GM18505 (cell line): ENCODE results near the gene UNC119.

ENCODE experiments used
- ATAC-seq: cut with Tn5 transposase; IDR thresholded peaks from one replicate; pipeline ENCODE4 v1.9.1; 2021; ENCODE audit not compliant: unreplicated experiment
- POLR2A ChIP-seq: IDR thresholded peaks from 4 replicates; pipeline ENCODE4 v1.6.1; 2011; ENCODE audit warnings: borderline replicate concordance; ENCODE audit not compliant: insufficient read depth, insufficient read length; ENCODE audit errors: extremely low read depth

UNC119 gene

DNA sequence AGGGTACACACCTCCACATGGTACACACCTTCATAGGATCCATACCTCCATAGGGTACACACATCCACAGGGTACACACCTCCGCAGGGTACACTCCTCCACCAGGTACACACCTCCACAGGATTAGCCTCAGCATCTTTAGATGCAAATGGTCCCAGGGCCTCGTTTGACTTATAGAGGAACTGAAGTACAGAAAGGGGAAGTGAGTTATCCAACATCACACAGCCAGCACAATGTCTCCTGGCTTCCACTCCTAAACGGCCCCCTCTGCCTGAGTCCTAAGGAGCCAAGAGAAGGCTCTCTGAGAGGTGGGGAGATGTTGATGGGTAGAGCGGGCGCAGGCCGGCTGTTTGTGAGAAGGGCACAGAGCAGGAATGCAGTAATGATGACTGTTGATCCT, 34.3 kb downstream of the UNC119 start:
- TF ChIP-seq POLR2A = no peak
- no peak for ATAC-seq

DNA sequence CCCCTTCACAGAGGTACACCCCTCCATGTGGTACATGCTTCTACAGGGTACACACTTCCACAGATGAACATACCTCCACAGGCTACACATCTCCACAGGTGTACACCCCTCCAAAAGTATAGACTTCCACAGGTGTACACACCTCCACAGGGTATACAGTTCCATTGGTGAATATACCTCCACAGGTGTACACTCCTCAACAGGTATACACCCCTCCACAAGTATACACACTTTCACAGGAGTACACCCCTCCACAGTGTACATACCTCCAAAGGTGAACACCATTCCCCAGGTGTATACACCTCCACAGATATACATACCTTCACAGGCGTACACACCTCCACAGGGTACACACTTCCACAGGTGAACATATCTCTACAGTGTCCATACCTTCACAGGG, 36.9 kb downstream of the UNC119 start:
- TF ChIP-seq POLR2A = no peak
- ATAC-seq = no peak

DNA sequence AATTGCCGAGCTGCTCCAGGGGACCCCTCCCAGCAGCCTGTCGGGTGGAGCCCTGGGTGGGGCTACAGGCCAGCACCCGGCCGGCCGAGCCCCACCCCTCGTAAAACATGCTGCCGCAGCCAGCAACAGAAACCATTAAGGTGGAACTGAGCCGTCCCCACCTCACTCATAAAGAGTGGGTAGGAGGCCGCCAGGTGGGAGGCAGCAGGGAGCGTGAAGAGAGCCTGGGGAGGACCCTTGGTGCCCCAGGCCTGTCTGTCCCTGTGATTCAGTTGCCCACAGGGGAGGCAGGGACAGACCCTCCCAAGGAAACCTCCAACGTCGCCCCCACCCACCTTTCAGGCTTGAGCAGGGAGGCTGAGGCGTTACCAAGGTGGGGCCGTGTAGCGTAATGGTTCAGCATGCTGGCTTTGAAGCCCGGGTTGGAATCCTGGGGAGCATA, 37.8 kb downstream of the UNC119 start:
- no peak for TF ChIP-seq POLR2A
- ATAC-seq = no peak

DNA sequence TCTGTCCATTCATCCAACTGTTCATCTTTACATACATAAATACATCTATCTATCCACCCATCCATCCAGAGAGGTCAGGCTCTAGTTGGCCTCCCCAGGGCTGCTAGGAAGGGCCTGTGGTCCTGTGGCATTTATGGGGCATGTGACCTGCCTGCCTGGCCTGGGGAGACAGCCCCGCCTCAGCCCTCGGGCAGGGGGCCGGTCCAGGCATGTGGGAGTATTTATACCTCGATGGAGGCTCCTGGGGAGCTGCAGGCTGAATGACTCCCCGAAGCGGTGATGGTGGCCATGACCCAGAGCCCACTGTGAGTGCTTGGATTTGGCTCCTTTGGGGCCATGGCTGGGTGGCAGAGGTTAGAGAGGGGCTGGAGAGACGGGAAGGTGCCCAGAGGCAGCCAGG, 38.9 kb downstream of the UNC119 start:
- no peak for TF ChIP-seq POLR2A
- ATAC-seq = no peak

DNA sequence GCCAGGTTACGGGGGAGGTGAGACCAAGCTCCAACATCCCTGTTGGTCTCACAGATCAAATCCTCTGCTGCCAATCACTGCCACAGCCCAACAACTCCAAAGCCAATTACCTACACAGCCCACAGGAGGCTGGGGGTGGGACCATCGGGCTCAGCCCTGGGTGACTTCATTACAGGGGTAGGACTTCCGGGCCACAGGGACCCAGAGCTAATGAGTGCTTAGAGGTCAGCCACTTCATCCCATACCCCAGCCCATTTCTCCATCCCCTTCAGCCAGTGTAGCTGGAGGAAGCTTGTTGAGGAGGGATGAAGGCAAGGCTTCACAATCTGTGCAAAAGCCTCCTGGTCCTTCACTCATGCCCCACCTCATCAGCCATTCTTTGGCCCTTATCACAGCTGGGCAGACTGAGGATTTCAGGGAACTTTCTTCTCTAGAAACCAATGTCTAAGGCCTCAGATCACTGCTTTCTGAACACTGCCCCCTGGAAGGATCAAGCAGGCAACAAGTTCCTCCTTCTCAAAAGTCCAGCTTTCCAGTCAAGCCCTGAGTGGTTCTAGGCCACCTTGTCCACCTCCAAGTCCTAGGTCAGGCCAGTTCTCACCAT, 40.5 kb downstream of the UNC119 start:
- TF ChIP-seq POLR2A = no peak
- no peak for ATAC-seq

DNA sequence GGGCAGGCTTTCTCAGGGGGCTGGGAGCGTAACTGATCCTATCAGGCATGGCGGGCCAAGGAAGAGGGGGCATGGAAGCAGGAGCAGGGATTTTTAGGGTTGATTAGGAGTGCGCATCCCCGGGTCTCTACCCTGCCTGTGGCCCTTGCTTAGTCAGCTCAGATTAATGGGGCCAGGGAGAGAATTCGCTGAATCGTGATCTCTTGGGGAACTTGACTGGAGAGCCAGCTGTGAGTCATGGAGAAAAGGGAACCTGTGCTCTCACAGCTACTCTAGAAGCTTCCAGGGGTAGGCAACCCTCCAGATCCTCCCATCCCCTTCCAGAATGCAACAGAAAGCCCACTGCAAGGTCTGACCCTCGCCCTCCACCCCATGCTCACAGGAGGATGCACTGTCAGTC, 42.6 kb downstream of the UNC119 start:
- ATAC-seq = no peak
- TF ChIP-seq POLR2A = no peak

DNA sequence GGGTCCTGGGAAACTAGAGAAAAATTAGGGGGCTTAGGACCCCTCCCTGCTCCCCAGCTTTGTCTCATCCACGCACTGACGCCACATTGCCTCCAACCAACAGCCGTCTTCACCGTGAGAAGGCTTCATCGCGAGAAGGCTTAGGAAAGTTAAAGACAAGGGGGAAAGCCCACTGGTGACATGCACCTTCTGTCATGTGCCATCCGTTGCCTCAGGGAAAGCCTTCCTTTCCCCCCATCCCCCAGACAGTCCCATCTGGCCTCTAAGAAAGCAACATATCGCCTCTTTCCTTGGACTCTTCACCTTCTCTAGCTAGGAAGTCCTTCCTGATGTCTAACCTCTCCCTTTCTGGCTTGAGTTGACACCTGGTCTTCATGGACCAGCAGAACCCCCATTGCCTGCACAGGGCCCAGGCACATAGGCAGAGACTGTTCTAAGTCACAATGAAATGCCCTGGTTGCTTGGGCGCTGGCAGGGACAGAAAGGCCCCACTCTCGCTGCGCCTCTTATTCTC, 44.2 kb downstream of the UNC119 start:
- no peak for ATAC-seq
- no peak for TF ChIP-seq POLR2A

DNA sequence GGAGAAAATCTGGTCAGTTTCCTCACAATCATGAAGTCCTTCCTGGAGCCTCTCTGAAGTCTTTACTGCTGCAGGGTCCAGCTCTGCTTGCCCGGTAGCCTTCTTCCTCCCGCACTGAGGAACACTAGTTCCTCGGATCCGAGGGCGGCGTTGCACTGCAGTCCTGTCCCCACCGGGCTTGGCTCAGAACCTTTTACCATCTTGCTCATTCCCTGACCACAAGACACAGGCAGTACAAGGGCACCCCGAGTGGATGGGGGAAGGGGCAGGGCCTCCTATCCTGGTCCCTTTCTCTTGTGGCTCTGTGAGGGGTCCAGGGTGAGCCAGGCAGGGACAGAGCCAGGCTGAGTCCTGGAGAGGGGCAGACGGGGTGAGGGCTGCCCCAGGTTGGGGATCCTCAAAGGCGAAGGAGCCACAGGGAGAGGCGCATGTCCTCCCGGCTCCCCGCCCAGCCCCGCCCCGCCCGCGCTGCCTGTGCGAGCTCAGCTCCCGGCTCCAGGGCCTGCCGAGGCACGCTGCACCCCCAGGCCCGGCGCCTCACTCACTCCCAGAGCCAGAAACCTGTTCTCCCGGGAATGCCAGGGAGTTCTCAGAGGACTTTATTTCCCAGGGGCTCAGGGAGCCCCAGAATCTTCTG, 44.7 kb downstream of the UNC119 start:
- no peak for ATAC-seq
- TF ChIP-seq POLR2A = no peak

DNA sequence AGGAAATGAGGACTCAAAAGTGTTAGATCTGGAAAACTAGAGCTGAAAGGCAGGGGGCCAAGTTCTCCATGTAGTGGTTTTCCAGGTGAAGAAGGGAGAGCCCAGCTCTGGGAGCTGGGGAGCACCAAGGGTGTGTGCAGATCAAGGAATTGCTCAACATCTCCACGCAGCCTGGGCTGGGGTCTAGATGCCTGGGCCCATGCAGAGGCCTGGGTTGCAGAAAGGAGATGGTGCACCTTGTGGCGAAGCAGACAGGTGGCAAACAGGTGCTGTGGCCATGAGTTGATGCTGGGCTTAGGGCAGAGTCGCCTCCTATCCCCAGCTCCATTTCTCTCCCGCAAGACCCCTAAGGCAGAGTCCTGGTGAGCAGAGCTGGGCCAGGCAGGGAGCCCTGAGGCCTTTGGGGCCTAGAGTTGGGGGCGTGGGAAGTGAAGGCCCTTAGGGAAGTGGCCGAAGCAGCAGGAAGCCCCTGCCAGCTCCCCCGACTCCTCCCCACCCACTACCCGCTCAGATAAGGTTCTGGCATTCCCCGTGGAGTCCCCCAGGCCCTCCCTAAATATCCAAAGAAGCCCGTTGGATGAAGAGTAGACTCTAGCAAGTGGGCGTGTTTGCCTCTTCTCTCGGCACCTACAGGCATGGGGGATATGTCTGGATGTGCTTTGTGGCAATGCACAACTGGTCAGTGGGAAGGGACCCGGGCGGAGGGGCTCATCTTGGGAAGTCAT, 45.5 kb downstream of the UNC119 start:
- ATAC-seq = no peak
- no peak for TF ChIP-seq POLR2A

DNA sequence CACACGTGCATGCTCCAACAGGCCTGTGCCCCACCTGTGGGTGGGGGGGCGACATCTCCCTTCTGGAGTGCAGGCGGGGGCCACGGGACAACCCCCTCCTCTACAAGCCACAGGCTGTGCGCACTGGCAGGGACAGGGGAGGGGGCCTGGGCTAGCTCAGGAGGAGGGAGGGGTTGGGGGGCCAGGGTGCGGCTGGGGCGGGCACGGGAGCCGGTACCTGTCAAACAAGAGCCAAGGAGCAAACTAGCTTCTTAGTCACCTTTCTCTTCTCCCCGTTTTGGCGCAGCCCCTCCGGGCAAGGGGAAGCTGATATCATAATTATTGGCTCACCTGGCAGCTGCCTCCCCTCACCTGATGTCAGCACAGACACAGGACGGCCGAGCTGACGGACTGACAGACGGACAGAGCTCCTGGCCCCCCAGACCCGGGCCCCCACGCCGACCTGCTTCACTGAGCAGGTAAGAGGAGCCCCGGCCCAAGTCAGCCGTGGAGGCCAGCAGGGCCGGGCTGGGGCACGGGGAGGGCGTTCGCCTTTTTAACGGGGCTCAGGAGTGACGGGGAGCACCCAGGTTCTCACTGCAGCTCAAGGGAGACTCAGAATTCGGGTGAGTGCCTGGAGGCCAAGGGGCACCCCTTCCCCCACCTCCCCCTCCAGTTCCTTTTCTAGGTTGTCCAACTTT, 46.3 kb downstream of the UNC119 start, which contains the start of gene FOXN1:
Gene FOXN1, plus strand, starts transcription at position 363 of the 680 bp plus-strand sequence. CDS start 17,622 bp downstream, outside the sequence.
- no peak for ATAC-seq
- TF ChIP-seq POLR2A = no peak

DNA sequence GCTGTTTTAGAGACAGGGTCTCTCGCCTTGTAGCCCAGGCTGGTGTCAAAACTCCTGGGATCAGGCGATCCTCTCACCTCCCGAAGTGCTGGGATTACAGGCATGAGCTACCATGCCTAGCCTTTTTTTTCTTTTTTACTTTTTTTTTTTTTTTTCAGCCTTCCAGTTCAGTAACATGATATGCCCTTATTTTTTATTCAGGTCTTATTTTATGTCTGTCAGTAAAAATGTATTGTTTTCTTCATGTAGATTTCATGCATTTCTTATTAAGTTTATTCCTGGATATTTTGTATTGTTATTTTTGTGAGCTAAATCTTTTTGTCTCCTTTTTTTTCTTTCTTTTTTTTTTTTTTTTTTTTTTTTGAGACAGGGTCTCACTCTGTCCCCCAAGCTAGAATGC, 49.0 kb downstream of the UNC119 start:
- TF ChIP-seq POLR2A = no peak
- no peak for ATAC-seq

DNA sequence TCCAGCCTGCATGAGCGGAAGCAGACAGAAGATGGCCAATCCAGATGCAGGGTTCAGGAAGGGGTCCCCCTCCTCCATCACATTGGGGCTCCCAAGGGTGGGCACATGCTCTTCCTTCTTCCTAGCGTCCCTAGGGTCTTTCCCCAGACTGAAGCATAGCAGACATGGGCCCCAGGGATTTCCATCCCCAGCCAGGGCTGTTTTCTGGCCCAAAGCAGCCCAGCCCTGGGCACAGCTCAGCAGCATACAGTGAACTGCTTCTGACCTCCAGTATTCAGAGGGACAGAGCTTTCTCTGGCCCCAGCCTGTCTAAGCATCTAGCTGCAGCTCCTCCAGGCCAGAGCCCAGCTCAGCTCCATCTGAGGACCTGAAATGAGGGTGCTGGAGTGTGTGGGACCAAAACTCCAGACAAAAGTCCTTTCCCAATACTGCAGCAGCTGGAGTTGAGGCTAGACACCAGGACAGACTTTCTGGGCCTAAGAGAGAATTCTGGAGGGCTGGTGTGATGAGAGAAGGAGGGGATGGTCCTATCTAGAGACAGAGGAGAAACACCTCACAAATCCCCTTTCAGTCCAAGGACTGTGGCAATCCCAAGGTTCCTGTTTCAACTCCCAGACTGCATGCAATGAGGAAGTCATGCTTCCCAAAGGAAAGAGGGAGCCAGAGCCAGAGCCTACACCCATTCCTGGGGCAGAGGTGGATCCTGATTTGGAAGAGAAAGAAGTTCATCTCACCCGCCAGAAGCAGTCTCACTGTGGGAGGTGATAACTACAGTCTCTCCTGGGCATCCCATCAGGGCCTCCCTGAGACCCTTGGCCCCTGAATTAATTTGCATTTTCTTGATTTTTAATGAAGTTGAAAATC, 50.8 kb downstream of the UNC119 start:
- no peak for ATAC-seq
- no peak for TF ChIP-seq POLR2A
